Nephron (organoid): ENCODE results near the gene DGUOK.

Experiments
- H3K27ac Mint-ChIP-seq, 3 experiments: 2 replicates each; pipeline ENCODE4 v1.8.0; 2020; ENCODE audit warnings: mixed read lengths in 3 of 3, mild to moderate bottlenecking in 2 of 3, moderate library complexity in 1 of 3
- H3K27me3 Mint-ChIP-seq: 2 replicates; pipeline ENCODE4 v1.8.0; 2021; ENCODE audit warnings: low read depth, mild to moderate bottlenecking, moderate library complexity, mixed read lengths
- H3K36me3 Mint-ChIP-seq: 2 replicates; pipeline ENCODE4 v1.8.0; 2020; ENCODE audit warnings: low read depth, mixed read lengths
- H3K4me1 Mint-ChIP-seq: 2 replicates; pipeline ENCODE4 v1.8.0; 2020; ENCODE audit warnings: mixed read lengths
- H3K4me3 Mint-ChIP-seq, 3 experiments: 2 replicates each; pipeline ENCODE4 v1.8.0; 2020; ENCODE audit warnings: mild to moderate bottlenecking in 3 of 3, mixed read lengths in 3 of 3, moderate library complexity in 2 of 3
- H3K9me3 Mint-ChIP-seq: 2 replicates; pipeline ENCODE4 v1.8.0; 2020; ENCODE audit warnings: mixed read lengths
- CTCF ChIP-seq, 3 experiments: fragments of 200-600 bp; sonication (generic); IDR thresholded peaks; one replicate each; pipeline ENCODE4 v1.5.0; 2021; ENCODE audit warnings: antibody characterized with exemption in 3 of 3; ENCODE audit not compliant: unreplicated experiment in 3 of 3

Gene DGUOK

GRCh38 chr2:74006459-74006858 is 79.8 kb downstream of the DGUOK start:
- Mint-ChIP-seq H3K27ac (peak overlapping the region; percentile 30 to 79 (median 32)), H3K4me3 (peak overlapping the region; percentile 66 to 95 (median 68)), H3K36me3 (peaks cover 18% of the 10 kb centered on the region), H3K27me3 (no peaks in the 10 kb centered on the region), H3K4me1 (peaks cover 87% of the 10 kb centered on the region), H3K9me3 (no peaks in the 10 kb centered on the region)
- no peak for TF ChIP-seq CTCF (IDR thresholded peaks at IDR 0.05; ENCODE audit: unreplicated experiment in 3 of 3)

- Mint-ChIP-seq H3K36me3 (peaks cover 18% of the 10 kb centered on the region), H3K4me3 (peak overlapping the region; percentile 46 to 95 (median 66)), H3K27me3 (no peaks in the 10 kb centered on the region), H3K4me1 (peaks cover 82% of the 10 kb centered on the region), H3K27ac (peak overlapping the region; percentile 30 to 79 (median 32)), H3K9me3 (no peaks in the 10 kb centered on the region)
- no peak for TF ChIP-seq CTCF (IDR thresholded peaks at IDR 0.05; ENCODE audit: unreplicated experiment in 3 of 3)
These were observed 80.4 kb downstream of the DGUOK start for GRCh38 chr2:74007121-74007520.

- peaks cover 18% of the 10 kb centered on the region for H3K36me3 Mint-ChIP-seq
- no peak for TF ChIP-seq CTCF (IDR thresholded peaks at IDR 0.05; ENCODE audit: unreplicated experiment in 3 of 3)
- H3K9me3 Mint-ChIP-seq = no peaks in the 10 kb centered on the region
- peak overlapping the region in 2 of 3 experiments; percentile 32 to 60 for H3K27ac Mint-ChIP-seq
- no peaks in the 10 kb centered on the region for H3K27me3 Mint-ChIP-seq
- peaks cover 87% of the 10 kb centered on the region for H3K4me1 Mint-ChIP-seq
- peak overlapping the region in 2 of 3 experiments; percentile 22 to 95 for H3K4me3 Mint-ChIP-seq
These were observed 81.0 kb downstream of the DGUOK start for GRCh38 chr2:74007711-74008110.
